DND-41 (cell line): ENCODE results near the gene ERAP2.

Experiments
- EZH2 ChIP-seq: IDR thresholded peaks from 3 replicates; pipeline ENCODE4 v1.6.1; 2012; ENCODE audit warnings: borderline replicate concordance, low read depth, mild to moderate bottlenecking, moderate library complexity, low read length, inconsistent platforms; ENCODE audit not compliant: severe bottlenecking
- TF ChIP-seq, protein P1 (sequence below): IDR thresholded peaks from 2 replicates; pipeline ENCODE4 v1.5.1; 2012; ENCODE audit warnings: borderline replicate concordance, low read length, moderate library complexity, mild to moderate bottlenecking; ENCODE audit not compliant: poor library complexity, severe bottlenecking; ENCODE audit errors: extremely low read depth

DNA sequence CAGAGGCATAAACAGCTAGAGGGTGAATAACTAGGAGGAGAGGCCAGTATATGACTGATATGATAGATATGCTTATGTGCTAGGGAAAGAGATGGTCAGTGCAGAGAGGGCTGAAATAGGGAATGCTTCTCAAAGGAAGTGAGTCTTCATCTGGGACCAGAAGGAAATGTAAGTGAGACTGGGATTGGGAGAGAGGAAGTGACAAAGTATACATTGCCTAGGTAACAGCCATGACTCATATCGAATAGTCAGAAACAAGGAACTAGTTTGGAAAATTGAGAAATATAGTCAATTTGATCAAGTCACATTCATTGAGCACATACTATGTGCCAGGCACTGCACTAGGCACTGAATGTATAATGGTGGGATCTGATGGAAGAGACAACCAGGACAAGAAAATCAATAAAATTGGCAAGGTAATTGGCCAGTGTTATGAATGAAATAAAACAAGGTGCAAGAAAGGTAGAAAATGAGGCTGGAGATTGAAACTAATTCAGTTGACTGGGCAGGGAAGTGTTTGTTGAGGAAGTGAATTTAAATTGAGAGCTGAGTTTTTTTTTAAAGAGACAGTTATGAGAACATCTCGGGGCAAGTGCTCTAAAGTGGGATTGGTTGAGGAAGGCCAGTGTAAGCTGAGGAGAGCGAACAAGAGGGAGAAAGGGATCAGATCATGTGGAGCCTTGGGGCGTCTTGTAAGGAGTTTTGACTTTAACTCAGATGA lies 4.3 kb downstream of the ERAP2 start:
- TF ChIP-seq, protein P1, sequence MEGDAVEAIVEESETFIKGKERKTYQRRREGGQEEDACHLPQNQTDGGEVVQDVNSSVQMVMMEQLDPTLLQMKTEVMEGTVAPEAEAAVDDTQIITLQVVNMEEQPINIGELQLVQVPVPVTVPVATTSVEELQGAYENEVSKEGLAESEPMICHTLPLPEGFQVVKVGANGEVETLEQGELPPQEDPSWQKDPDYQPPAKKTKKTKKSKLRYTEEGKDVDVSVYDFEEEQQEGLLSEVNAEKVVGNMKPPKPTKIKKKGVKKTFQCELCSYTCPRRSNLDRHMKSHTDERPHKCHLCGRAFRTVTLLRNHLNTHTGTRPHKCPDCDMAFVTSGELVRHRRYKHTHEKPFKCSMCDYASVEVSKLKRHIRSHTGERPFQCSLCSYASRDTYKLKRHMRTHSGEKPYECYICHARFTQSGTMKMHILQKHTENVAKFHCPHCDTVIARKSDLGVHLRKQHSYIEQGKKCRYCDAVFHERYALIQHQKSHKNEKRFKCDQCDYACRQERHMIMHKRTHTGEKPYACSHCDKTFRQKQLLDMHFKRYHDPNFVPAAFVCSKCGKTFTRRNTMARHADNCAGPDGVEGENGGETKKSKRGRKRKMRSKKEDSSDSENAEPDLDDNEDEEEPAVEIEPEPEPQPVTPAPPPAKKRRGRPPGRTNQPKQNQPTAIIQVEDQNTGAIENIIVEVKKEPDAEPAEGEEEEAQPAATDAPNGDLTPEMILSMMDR = no peak
- no peak for TF ChIP-seq EZH2
